Daoy (cell line): ENCODE results near the gene RPIA. TPM values are rescaled to one million over a fixed set of nuclear protein-coding genes. Genes with fewer than 3 reads are reported as not detected.

Source experiments
- DNase-seq: peaks from one replicate; pipeline ENCODE4 v3.0.0-alpha.2; 2015; ENCODE audit warnings: low read depth
- total RNA-seq: library from RNA; depleted of rRNA; stranded (reverse); fragments of >200 nt; shearing (Covaris generic); gene quantifications from 2 replicates; pipeline ENCODE4 v1.2.3, GENCODE V29; 2014

Gene RPIA
- total RNA-seq, 1 experiment from 2014 or later: 7.6 TPM

DNA sequence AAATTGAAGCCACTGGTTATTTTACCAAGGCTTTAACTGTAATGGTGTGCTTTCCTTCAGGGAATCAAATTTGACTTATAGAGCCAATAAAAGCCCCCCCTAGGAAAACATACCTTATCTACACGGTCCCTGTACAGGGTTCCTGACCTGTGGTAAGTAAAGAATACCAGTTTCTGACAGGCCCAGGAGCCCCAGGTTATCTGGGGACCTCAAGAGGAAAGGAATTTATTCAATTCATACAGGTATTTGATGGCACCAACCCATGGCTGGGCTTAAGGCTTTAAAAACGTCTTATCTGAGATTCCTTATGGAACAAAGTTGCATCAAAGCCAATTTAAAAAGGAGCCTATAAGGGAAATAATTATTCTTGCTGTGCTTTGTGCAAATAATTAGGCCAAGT, 7.0 kb upstream of the RPIA start:
- no peak for DNase-seq

DNA sequence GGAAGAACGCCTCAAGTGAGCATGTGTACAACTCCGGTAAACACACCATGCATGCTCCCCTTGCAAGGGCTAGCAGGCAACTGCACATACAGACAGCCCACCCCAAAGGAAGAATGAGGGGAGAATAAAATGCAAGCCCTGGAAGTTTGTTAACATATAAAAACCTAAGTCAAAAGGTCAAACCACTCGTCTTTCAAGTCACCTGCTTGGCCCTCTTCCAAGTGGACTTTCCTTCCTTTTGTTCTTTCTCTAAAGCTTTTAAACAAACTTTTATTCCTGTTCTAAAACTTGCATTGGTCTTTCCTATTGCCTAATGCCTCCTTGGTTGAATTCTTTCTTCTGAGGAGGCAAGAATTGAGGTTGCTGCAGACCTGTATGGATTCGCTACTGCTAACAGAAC, 5.2 kb upstream of the RPIA start:
- no peak for DNase-seq

DNA sequence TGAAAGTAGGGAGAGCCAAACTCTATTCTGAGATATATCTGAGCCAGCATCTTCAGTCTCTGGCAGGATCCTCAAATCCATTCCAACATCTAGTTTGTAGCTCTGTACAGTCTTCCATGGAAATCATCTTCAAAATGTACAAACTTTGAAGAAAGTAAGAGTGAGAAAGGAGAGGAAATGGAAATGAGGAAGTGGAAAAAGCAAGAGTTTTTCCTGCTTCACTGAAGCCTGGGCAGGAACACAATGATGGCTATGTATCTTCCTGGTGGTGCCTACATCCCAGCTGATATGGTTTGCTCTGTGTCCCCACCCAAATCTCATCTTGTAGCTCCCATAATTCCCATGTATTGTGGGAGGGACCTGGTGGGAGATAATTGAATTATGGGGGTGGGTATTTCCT, 4.1 kb upstream of the RPIA start:
- no peak for DNase-seq

DNA sequence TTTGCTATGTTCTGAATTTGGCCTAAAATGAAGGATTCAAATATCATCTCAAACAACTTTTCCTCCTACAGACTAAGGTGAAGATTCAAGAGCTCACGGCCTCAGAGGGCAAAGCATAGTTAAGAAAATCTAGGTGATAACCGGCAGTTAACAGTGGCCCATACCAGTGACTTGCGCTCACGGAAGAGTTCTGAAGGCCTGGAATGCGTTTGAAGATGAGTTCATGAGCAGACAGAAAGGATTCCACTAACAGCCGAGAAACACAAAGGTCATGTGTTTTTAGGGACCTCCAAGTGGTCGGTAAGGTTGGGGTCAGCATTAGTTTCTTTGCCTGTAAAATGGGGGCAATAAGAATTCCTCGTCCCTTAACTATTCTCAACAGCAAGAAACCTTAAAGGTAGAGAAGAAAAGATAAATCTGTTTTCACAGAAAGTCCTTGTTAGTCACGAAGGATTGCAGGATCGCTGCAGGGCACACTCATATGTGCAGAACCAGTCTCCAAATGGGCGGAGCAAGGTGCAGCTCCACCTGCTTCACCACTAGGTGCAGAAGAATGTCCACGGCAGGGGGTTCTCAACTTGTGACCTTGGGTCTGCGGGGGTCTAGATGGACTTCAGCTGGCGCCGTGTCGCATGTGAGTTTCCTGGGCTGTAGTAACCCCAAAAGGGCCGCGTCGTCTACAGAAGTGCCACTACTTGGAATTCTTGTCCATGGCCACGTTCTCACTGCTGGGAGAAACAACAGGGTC, 708 bp upstream of the RPIA start:
- DNase-seq: peak; percentile 32

DNA sequence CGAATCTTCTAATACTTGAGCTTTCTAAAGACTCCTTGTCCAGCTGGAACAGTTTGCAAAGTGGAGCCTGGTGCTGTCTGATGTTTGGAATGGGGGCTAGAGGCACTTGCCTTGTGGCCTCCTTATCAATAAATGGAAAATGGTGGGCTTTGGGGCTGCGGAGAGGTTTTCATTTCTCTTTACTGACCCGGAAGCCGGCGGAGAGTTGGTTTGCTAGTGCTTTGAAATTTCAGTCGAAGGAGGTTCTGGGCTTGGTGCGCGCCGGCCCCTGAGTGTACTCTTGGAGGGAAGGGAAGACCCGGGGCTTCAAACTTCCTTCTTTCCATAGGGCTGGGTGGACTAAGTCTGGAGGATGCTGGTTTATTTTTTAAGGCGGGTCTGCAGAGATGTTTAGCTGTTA, 714 bp downstream of the RPIA start:
- peak; percentile 16 for DNase-seq

DNA sequence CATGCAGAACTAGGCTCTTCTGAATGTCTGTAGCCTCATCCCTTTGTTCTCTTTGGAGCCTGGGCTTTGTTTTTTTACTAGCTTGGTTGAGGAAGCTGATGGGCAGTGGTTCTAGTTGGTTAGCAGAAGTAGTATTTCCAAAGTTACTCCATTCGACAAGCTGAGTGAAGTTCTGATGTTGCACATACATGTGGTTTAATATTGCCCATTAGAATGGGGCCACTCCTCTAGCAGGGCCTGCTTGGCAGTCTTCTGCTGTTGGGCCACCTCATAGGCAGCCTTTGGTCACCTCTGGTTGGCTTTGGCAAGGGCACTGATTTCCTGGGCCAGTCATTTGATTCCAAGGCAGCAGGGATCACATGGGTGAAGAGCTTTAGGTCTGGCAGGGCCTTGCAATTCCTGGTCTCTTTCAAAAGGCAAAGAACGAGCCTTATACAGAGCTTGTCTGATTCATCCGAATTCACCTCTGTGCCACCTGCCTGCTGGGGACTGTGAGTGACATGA, 2.5 kb downstream of the RPIA start:
- DNase-seq: no peak

DNA sequence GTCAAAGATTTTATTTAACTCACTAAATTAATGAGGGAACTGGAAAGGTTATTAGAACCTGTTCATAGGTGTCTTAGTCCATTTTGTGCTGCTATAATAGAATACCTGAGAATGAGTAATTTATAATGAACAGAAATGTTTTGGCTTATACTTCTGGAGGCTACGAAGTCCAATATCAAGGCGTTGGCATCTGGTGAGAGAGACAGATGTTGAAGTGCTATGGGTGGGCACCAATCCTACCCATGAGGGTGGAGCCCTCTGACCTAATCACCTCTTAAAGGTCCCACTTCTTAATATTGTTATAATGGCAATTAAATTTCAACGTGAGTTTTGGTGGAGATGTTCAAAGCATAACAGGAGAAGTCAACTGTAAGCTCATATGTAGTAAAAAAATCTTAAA, 5.1 kb downstream of the RPIA start:
- DNase-seq: no peak

DNA sequence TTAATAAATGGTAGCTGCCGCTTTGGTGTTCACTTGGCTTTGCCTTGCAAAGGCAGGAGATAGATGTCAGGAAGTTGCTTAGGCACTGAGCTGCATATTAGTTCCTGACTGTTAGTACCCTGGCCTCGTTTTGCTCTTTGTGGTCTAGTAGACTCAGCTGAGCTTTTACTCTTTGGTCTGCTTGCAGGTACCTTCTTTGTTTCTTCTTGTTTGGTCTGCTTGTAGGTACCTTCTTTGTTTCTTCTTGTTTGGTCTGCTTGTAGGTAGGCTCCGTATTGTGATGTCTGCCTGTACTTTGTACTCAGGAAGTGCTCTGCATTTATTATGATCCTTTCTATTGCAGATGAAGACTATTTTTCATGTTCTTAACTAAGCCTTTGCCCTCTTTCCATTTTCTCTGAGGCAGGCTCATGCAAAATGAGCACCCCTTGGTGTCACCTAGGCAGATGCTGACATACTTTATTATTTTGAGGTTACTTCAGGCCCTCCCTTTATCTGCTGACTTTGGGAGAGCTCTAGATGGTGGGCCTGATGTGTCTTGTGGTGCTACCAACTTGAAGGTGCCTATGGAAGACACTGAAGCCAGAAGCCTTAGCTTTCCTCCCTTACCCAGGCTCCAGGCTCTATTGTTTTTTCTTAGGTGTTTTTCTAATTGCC, 6.0 kb downstream of the RPIA start:
- no peak for DNase-seq

DNA sequence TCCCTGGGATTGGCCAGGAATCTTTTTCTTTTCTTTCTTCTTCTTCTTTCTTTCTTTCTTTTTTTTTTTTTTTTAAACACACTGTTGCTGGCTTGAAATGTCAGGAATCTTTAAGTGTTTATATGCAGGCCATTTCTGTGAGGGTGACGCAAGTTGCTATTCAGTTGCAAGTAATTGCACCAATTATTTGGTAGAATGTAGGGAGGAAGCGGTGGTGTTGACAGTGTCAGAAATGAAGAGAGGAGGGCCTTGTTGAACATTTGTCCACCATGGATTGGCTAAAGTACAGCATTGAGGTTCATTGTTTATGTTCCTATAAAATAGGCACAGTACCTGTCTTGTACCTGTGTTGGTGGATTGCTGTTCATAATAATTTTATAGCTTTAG, 6.5 kb downstream of the RPIA start:
- DNase-seq: no peak

DNA sequence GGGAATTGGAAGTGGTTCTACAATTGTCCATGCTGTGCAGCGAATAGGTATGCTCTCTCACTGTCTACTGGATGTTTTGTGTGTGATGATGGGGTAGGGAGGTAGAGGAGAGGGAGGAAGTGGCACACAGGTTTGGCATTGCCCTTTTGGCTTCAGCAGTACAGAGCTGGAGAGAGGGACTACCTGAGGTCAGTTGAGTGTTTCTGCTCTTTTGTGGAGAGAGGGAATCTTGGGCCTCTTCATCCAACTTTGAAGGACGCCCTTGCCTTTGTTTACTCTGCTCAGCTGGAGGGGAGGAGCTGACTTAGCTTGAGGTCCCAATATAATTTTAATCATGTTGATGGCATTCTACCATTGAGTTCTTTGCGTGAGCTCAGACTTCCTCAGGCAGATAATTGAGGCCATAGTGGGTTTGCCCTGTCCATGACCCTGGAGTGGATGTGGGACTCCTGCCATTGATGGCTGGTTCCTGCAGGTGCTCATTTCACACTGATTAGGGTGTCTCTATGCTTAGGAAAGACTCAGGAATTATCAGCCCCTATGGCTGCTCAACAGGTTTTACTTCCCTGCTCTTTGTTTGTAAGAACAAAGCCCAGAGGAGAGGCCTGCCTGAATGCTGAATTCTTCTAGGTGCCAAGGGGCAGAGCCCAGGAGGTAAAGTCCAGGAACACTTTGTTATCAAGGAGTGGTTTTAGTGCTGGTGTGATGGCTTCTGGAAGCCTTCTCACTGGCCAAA, 7.2 kb downstream of the RPIA start:
- DNase-seq: no peak

DNA sequence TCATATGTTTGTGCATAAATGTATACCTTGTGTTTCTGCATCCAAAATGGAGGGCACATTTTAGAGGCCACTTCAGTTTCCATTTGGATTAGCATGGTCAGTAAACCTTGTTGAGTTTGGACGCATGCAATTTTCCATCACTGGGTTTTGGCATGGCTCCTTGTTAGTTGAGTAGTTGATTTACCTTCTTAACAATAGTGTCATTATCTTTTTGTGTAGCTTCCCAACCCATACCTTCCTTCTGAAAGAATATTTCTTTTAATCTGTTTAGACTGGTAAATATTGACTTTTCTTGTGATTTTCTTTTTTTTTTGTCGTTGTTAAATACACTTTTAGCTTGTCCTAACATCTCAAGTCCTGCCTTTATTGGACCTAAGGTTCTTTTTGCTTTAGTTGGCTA, 15.5 kb downstream of the RPIA start:
- DNase-seq: no peak

DNA sequence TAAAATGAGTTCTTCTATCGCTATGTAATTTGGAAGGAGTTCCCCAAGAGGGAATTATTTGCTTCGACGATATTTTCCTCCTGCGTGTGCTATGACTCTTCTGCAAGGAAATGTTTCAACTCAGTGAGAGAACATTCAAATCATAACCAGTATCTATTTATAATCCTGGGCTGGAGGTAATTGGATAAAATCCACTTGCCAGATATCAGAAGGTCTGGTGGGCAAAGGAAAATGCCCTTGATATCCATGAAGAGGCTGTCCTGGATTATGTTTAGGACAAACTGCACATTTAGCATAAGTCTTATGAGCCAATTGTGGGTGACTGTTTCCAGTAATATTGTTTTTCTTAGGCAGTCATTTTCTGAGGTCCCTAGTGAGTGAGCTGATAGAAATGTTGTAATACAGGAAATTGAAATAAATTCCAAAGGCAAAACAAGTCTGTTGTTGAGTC, 17.7 kb downstream of the RPIA start:
- no peak for DNase-seq

DNA sequence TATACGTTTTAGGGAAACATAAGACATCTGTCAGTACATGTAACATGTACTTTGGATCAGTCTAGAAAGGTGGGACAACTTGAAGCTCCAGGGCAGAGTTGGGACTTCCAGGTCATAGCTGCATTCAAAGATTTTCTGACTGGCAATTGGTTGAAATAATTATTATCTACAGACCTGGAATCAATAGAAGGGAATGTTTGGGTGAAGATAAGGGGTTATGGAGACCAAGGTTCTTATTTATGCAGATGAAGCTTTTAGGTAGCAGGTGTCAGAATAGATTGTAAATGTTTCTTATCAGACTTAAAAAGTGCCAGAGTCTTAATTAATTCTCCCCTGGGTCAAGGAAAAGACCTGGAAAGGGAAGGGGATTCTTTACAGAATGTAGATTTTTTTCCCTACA, 19.8 kb downstream of the RPIA start:
- DNase-seq: no peak

DNA sequence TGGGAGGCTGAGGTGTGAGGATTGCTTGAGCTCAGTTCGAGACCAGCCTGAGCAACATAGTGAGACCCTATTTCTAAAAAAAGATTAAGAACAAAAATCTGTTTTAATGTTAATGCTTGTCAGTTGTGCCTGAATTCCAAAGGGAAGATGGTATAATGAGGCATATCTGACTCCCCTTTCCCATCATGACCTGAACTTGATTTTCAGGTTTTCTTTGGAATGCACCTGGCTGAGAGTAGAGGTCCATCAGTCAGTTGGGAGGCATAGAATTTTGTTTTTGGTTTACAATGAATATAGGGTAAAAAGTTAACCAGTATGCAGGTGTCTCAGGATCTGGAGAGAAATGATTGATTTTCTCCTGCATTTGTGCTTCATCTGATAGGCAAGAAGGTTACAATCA, 20.4 kb downstream of the RPIA start:
- no peak for DNase-seq

DNA sequence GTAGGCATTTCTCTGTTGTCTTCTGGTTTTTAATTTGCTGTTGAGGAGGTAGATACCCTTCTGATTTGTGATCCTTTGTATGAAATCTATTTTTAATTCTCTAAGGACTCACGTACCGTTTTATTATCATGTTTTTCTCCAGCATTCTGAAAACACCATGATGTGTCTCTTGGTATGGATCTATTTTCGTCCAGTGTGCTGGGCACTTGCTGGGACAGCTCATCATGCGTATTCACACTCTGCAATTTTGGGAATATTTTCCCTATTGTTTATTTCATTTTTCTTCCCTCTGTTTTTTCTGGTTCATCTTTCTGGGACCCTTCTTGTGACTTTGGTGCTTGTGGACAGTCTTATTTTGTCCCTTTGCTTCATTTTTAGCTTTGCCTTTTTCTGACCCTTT, 21.9 kb downstream of the RPIA start:
- DNase-seq: no peak

DNA sequence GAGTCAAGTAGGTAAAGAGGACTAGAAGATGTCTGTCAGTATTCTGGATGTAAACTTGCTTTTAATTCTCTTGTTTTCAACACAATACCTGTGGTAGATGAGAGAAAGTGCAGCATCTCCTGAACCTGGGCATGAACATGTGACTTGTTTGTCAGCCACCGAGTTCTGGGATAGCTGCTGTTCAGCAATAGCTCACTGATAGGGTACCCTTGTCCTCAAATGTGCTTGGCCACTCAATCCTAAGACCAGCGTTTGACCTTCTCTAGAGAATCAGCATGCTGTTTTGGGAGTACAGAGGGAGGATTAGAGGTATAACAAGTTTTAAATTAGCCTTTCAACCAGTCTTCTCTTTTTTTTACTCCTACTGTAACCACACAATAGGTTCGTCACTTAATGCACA, 23.2 kb downstream of the RPIA start:
- DNase-seq: no peak

DNA sequence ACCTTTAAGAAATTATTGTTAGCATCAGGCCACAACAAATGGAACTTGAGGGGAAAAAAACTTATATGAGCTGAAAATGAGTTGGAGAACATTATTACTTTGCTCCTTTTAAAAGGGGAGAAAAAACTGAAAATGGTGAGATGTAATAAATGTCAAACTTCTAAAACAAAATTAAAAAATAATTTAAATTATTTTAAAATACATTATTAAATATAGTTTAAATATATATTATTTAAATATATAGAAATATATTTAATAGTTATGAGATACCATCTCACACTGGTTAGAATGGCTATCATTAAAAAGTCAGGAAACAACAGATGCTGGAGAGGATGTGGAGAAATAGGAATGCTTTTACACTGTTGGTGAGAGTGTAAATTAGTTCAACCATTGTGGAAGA, 28.9 kb downstream of the RPIA start:
- no peak for DNase-seq

DNA sequence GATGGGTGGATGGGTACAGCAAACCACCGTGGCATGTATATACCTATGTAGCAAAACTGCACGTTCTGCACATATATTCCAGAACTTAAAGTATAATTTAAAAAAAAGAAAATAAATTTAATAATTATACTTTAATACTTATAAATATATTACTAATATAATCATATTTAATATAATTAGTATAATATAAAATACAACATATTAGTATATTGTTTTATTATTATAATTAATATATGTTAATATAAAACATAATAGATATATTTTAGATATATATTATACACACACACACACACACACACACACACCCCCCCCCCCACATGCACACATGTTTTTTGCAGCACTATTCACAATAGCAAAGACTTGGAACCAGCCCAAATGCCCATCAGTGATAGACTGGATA, 29.8 kb downstream of the RPIA start:
- no peak for DNase-seq

DNA sequence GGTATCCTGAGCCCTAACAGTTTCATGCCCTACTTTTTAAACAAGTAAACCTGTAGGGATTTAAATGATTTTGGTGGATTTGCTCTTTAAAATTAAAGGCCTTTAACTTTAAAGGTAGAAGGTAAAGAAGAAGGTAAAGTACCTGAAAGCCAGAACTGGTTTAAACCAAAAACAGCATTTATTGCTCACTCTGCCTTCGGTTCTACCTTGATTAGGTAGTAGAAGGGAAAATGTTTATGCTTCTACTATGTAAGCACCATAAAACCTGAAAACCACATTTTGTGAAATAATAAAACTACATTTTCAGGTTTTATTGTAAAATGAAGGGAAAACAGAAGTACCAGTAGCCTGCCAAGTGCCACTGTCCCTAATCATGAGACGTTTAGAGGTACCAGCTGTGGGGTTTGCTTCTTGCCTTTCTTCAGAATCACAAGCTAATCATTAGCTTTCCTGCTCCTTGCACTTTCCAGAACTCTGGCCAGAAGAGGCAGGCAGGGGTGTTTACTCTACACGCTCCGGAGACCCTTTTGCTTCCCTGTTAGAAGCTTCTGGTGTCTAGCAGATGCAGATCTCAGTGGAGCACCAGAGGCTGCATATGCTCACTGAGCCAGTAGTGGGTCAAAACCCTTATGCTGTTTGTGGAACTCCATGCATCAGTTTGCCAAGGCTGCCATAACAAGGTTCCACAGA, 33.3 kb downstream of the RPIA start:
- no peak for DNase-seq

DNA sequence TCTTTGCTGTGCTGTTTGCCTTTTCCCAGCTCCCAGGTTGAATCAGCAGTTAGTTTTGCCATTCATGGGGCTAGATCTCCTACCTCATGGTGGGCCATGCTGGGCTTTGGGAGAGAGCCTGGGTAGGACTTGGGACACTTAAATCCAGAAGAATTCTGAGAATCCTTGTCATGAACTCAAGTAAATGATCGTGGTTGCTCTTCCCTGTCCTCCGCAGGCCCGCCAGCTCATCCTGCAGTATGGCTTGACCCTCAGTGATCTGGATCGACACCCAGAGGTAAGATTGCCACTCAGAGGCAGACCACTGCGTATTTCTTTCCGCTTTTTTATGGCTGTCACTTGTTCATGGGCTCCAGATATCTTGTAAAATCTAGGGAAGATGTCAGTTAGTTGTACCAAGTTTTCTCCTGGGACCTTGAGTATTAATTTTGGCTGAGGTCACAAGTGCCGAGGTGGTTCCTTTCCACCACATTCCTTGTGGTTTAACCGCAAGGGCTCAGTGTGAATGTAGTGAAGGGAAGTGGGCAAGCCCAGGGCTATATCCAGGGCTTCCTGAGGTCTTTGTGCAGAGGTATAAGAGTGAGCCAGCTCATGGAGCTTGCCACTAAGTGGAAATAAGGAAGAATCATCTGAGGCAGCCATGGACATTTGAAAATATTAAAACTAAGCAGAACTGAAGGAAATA, 37.7 kb downstream of the RPIA start:
- peak; percentile 88 for DNase-seq

DNA sequence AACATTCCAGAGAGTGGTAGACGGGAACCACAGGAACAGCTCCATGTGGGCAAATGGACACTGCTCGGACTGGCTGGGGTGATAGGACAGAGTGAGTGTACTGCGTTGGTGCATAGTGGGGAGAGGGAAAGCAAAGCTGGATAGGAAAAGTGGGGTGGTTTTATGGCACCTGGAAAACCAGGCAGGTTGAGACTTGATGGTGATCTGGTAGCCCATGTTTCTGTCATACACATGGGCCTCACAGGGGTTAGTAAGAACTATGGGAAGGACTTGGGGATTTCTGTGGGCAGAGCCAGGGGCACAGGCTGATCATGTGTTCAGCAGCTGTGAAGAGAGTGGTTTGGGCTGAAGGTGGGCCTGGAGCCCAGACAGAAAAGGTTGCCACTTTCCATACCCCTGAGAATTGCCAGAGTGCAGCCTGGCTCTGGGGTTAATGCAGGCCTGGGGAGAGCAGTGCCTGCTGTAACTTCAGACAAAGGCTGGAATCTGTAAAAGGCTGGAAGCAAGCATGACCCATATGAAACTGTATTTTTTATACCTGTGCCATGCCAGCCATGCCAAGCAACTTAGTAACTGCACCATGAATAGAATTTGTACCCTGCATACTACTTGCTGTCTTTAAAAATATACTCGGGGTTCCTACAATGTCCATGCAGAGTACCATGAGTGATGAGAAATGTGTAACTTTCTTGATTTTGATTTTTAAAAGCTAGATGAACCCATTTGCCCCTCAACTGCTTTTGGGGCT, 41.9 kb downstream of the RPIA start:
- no peak for DNase-seq
